Lower lobe of right lung (tissue), 2 donors: ENCODE data around the gene OGG1. TPM values are rescaled to one million over a fixed set of nuclear protein-coding genes. Genes with fewer than 3 reads are reported as not detected.

ENCODE experiments used
- ATAC-seq, 2 donors: fragments of 200-7000 bp; cut with Tn5 transposase; one replicate each; pipeline ENCODE4 v1.9.1; 2020 to 2022; ENCODE audit warnings: mild to moderate bottlenecking in 2 of 2, moderate library complexity in 2 of 2
- DNase-seq: peaks from one replicate; pipeline ENCODE4 v3.0.0-alpha.2; 2020
- H3K27ac ChIP-seq: fragments of 200-600 bp; one replicate; pipeline ENCODE4 v1.8.0; 2022
- H3K27me3 ChIP-seq: fragments of 200-600 bp; one replicate; pipeline ENCODE4 v1.8.0; 2022; ENCODE audit warnings: low read depth
- H3K36me3 ChIP-seq: fragments of 200-600 bp; one replicate; pipeline ENCODE4 v1.8.0; 2022; ENCODE audit warnings: mild to moderate bottlenecking
- H3K4me1 ChIP-seq: fragments of 200-600 bp; one replicate; pipeline ENCODE4 v1.8.0; 2022
- H3K4me3 ChIP-seq: fragments of 200-600 bp; one replicate; pipeline ENCODE4 v1.8.0; 2022; ENCODE audit warnings: mild to moderate bottlenecking
- H3K9me3 ChIP-seq: fragments of 200-600 bp; one replicate; pipeline ENCODE4 v1.8.0; 2022
- intact Hi-C: fragments of 100-400 bp; cut with DNase I; formaldehyde crosslinking; loops from one replicate; pipeline ENCODE4 v1.11.0; 2022
- total RNA-seq: library from RNA; stranded (reverse); fragmentation: NEBNext Ultra II Directional; extraction: Animal tissue kit (Norgen Biotek cat#: 25700); gene quantifications from one replicate; pipeline ENCODE4 v1.2.1, GENCODE V29; 2021
- TF ChIP-seq, protein P1 (sequence below): fragments of 200-600 bp; IDR thresholded peaks from one replicate; pipeline ENCODE4 v1.8.0; 2022; ENCODE audit warnings: antibody characterized with exemption, mild to moderate bottlenecking
- donor health status: DM: no; HTN: yes; CAD: no; lungs with severe emphysema.

Gene OGG1
- total RNA-seq, 1 donor from 2014 or later = 21.5 TPM

GRCh38 chr3:9715136-9715535, 34.6 kb upstream of the OGG1 start:
- H3K4me1 ChIP-seq = peaks cover 5% of the 10 kb centered on the region
- no peaks in the 10 kb centered on the region for H3K27me3 ChIP-seq
- intact Hi-C loops = no loop called here
- H3K36me3 ChIP-seq = no peaks in the 10 kb centered on the region
- H3K27ac ChIP-seq = no peak overlapping the region
- H3K9me3 ChIP-seq = no peaks in the 10 kb centered on the region
- peak in 1 of 2 donors; percentile 36 for ATAC-seq
- H3K4me3 ChIP-seq = no peak overlapping the region
- TF ChIP-seq, protein P1, sequence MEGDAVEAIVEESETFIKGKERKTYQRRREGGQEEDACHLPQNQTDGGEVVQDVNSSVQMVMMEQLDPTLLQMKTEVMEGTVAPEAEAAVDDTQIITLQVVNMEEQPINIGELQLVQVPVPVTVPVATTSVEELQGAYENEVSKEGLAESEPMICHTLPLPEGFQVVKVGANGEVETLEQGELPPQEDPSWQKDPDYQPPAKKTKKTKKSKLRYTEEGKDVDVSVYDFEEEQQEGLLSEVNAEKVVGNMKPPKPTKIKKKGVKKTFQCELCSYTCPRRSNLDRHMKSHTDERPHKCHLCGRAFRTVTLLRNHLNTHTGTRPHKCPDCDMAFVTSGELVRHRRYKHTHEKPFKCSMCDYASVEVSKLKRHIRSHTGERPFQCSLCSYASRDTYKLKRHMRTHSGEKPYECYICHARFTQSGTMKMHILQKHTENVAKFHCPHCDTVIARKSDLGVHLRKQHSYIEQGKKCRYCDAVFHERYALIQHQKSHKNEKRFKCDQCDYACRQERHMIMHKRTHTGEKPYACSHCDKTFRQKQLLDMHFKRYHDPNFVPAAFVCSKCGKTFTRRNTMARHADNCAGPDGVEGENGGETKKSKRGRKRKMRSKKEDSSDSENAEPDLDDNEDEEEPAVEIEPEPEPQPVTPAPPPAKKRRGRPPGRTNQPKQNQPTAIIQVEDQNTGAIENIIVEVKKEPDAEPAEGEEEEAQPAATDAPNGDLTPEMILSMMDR = no peak
- no peak for DNase-seq

- H3K27me3 ChIP-seq = no peaks in the 10 kb centered on the region
- peaks cover 5% of the 10 kb centered on the region for H3K4me1 ChIP-seq
- no peak overlapping the region for H3K27ac ChIP-seq
- H3K9me3 ChIP-seq = no peaks in the 10 kb centered on the region
- DNase-seq (peak; percentile 74), ATAC-seq (peak; percentile 94 to 95)
- TF ChIP-seq, protein P1 = peak; percentile 67
- intact Hi-C loops = no loop called here
- H3K36me3 ChIP-seq = no peaks in the 10 kb centered on the region
- H3K4me3 ChIP-seq = no peak overlapping the region
These were observed 33.9 kb upstream of the OGG1 start for GRCh38 chr3:9715764-9716437.

DNA sequence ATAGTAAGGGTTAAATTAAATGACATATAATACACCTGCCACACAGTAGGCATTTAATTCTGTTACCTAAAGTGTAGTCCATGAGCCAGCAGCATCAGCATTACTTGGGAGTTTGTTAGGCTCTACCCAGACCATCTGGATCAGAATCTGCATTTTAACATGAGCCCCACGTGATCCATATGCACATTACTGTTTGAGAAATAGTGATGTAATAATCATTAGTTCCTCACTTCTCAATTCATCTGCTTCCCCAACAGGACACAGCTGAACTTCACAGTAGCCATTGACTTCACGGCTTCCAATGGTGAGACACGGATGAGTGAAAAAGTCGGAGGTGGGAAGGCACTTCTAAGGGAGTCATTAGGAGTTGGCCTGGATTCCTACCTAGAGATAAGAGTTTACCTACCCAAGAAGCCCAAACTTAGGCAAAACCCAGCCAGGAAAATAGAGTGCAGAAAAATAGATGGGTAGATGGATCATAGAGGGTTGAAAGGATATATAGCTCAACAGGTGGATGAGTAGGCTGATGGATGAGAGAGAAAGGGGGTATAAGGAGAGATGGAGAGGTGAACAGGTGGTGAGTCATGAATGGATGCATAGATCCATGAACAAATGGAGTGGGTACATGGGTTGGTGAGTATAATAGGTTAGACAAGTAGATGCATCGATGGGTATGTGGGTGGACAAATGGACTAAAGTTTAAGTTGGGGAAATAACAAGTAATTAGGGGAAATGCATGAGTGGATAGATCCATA, 32.8 kb upstream of the OGG1 start:
- Histone ChIP-seq H3K9me3 (no peaks in the 10 kb centered on the region), H3K27ac (no peak overlapping the region), H3K36me3 (no peaks in the 10 kb centered on the region), H3K27me3 (no peaks in the 10 kb centered on the region), H3K4me3 (no peak overlapping the region), H3K4me1 (peaks cover 5% of the 10 kb centered on the region)
- TF ChIP-seq, protein P1 = no peak
- intact Hi-C loops = no loop called here
- DNase-seq (no peak), ATAC-seq (peak; percentile 15 to 49)

GRCh38 chr3:9717563-9717962, 32.2 kb upstream of the OGG1 start:
- intact Hi-C loops = no loop called here
- H3K36me3 ChIP-seq = no peaks in the 10 kb centered on the region
- H3K4me1 ChIP-seq = peaks cover 5% of the 10 kb centered on the region
- TF ChIP-seq, protein P1 = no peak
- no peaks in the 10 kb centered on the region for H3K27me3 ChIP-seq
- H3K9me3 ChIP-seq = no peaks in the 10 kb centered on the region
- ATAC-seq = no peak
- no peak for DNase-seq
- H3K4me3 ChIP-seq = no peak overlapping the region
- no peak overlapping the region for H3K27ac ChIP-seq

DNA sequence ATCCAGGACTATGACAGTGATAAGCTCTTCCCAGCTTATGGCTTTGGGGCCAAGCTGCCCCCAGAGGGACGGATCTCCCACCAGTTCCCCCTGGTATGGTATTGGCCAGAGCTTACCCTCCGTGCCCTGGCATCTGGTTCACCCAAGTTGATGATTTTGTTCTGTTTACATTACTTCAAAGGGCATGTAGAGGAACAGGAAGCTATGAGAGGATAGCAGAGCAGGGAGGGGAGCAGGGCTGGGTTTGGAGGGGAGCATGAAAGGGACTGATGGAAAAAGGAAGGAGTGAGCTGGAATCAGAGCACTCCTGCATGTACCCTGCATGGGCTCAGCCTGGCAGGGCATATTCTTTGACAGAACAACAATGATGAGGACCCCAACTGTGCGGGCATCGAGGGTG, 31.6 kb upstream of the OGG1 start:
- intact Hi-C loops = no loop called here
- no peak for DNase-seq
- TF ChIP-seq, protein P1 = no peak

More for the DNA sequence above, 31.6 kb upstream of the OGG1 start:
- Histone ChIP-seq H3K4me1 (peaks cover 5% of the 10 kb centered on the region), H3K36me3 (no peaks in the 10 kb centered on the region), H3K4me3 (no peak overlapping the region), H3K27ac (no peak overlapping the region), H3K9me3 (no peaks in the 10 kb centered on the region), H3K27me3 (no peaks in the 10 kb centered on the region)
- ATAC-seq = no peak
